ENCODE results near the gene BCL7A. TPM values are rescaled to one million over a fixed set of nuclear protein-coding genes. Genes with fewer than 3 reads are reported as not detected.

Gene BCL7A
- polyA plus RNA-seq, 1 donor from 2014 or later: 51.3 TPM

DNA sequence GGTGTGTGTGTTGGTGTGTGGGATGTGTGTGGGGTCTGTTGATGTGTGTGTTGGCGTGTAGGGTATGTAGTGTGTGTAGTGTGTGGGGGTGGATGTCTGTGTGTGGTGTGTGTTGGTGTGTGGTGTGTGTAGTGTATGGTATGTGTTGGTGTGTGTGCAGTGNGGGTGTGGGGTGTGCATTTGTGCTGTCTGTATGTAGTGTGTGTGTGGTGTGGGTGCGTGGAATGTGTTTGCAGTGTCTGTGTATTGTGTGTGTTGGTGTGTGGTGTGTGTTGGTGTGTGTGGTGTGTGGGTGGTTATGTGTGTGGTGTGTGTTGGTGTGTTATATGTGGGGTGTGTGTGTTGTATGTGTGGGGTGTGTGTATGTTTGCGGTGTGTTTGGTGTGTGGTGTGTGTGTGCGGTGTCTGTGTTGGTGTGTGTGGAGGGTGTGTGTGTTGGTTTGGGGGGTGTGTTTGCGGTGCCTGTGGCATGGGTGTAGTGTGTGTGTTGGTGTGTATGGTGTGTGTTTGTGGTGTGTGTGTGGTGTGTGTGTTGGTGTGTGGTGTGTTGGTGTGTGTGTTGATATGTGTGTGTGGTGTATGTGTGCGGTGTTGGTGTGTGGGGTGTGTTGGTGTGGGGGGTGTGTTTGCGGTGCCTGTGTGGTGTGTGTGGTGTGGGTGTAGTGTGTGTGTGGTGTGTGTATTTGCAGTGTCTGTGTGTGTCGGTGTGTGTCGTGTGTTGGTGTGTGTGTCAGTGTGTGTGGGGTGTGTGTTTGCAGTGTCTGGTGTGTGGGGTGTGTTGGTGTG is 71.6 kb downstream of the BCL7A start:
- Histone ChIP-seq H3K4me3 (ENCODE audit: low read length) (no peak overlapping the region), H4K20me1 (ENCODE audit: insufficient read depth) (no peaks in the 10 kb centered on the region), H3K9ac (ENCODE audit: low read length) (no peak overlapping the region), H3K4me2 (ENCODE audit: low read length) (no peak overlapping the region), H3K36me3 (ENCODE audit: insufficient read depth, low read length) (no peaks in the 10 kb centered on the region), H3K27ac (ENCODE audit: low read length) (no peak overlapping the region), H3K27me3 (ENCODE audit: insufficient read depth, low read depth, low read length) (no peaks in the 10 kb centered on the region), H3F3A (ENCODE audit: insufficient read depth, low read length, poor library complexity, severe bottlenecking) (peaks cover 3% of the 10 kb centered on the region), H3K79me2 (replicated peaks; ENCODE audit: insufficient read depth, low read length) (peaks cover 3% of the 10 kb centered on the region), H2AFZ (ENCODE audit: low read depth, low read length) (no peak overlapping the region), H3K9me3 (ENCODE audit: low read length) (no peaks in the 10 kb centered on the region), H3K9me2 (ENCODE audit: insufficient read depth, low read length) (no peaks in the 10 kb centered on the region)
- TF ChIP-seq POLR2AphosphoS5 (IDR thresholded peaks at IDR 0.05): no peak
- TF ChIP-seq EZH2 (IDR thresholded peaks at IDR 0.05; ENCODE audit: borderline replicate concordance, insufficient read depth, low read length, poor library complexity, severe bottlenecking): no peak
- TF ChIP-seq RAD21 (conservative IDR thresholded peaks at IDR 0.05): no peak
- TF ChIP-seq MXI1 (conservative IDR thresholded peaks at IDR 0.05; ENCODE audit: poor library complexity, severe bottlenecking): no peak
- TF ChIP-seq, protein P1, sequence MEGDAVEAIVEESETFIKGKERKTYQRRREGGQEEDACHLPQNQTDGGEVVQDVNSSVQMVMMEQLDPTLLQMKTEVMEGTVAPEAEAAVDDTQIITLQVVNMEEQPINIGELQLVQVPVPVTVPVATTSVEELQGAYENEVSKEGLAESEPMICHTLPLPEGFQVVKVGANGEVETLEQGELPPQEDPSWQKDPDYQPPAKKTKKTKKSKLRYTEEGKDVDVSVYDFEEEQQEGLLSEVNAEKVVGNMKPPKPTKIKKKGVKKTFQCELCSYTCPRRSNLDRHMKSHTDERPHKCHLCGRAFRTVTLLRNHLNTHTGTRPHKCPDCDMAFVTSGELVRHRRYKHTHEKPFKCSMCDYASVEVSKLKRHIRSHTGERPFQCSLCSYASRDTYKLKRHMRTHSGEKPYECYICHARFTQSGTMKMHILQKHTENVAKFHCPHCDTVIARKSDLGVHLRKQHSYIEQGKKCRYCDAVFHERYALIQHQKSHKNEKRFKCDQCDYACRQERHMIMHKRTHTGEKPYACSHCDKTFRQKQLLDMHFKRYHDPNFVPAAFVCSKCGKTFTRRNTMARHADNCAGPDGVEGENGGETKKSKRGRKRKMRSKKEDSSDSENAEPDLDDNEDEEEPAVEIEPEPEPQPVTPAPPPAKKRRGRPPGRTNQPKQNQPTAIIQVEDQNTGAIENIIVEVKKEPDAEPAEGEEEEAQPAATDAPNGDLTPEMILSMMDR (IDR thresholded peaks at IDR 0.05; ENCODE audit: poor library complexity, severe bottlenecking): no peak
- no peak for TF ChIP-seq SMC3 (conservative IDR thresholded peaks at IDR 0.05; ENCODE audit: poor library complexity)
- no peak for TF ChIP-seq EP300 (conservative IDR thresholded peaks at IDR 0.05; ENCODE audit: poor library complexity, severe bottlenecking)
- no peak for TF ChIP-seq TAF1 (IDR thresholded peaks at IDR 0.05; ENCODE audit: low read depth)
- TF ChIP-seq, protein P2, sequence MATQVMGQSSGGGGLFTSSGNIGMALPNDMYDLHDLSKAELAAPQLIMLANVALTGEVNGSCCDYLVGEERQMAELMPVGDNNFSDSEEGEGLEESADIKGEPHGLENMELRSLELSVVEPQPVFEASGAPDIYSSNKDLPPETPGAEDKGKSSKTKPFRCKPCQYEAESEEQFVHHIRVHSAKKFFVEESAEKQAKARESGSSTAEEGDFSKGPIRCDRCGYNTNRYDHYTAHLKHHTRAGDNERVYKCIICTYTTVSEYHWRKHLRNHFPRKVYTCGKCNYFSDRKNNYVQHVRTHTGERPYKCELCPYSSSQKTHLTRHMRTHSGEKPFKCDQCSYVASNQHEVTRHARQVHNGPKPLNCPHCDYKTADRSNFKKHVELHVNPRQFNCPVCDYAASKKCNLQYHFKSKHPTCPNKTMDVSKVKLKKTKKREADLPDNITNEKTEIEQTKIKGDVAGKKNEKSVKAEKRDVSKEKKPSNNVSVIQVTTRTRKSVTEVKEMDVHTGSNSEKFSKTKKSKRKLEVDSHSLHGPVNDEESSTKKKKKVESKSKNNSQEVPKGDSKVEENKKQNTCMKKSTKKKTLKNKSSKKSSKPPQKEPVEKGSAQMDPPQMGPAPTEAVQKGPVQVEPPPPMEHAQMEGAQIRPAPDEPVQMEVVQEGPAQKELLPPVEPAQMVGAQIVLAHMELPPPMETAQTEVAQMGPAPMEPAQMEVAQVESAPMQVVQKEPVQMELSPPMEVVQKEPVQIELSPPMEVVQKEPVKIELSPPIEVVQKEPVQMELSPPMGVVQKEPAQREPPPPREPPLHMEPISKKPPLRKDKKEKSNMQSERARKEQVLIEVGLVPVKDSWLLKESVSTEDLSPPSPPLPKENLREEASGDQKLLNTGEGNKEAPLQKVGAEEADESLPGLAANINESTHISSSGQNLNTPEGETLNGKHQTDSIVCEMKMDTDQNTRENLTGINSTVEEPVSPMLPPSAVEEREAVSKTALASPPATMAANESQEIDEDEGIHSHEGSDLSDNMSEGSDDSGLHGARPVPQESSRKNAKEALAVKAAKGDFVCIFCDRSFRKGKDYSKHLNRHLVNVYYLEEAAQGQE (IDR thresholded peaks at IDR 0.05; ENCODE audit: borderline replicate concordance): no peak

DNA sequence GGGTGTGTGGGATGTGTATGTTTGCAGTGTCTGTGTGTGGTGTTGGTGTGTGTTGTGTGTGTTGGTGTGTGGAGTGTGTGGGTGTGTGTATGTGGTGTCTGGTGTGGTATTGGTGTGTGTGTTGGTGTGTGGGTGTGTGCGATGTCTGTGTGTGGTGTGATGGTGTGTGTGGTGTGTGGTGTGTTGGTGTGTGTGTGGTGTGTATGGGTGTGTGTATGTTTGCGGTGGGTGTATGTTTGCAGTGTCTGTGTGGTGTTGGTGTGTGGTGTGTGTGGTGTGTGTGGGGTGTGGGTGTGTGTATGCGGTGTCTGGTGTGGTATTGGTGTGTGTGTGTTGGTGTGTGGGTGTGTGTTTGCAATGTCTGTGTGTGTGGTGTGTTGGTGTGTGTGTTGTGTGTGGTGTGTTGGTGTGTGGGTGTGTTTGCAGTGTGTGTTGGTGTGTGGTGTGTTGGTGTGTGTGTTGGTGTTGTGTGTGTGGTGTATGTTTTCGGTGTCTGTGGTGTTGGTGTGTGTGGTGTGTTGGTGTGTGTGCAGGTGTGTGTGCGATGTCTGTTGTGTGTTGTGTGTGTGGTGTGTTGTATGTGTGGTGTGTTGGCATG is 72.6 kb downstream of the BCL7A start:
- no peak overlapping the region for H2AFZ ChIP-seq (ENCODE audit: low read depth, low read length)
- no peaks in the 10 kb centered on the region for H3K9me3 ChIP-seq (ENCODE audit: low read length)
- H3K9ac ChIP-seq (ENCODE audit: low read length): no peak overlapping the region
- peaks cover 3% of the 10 kb centered on the region for H3K79me2 ChIP-seq (replicated peaks; ENCODE audit: insufficient read depth, low read length)
- no peak overlapping the region for H3K27ac ChIP-seq (ENCODE audit: low read length)
- H3K4me3 ChIP-seq (ENCODE audit: low read length): no peak overlapping the region
- H3K27me3 ChIP-seq (ENCODE audit: insufficient read depth, low read depth, low read length): no peaks in the 10 kb centered on the region
- no peak overlapping the region for H3K4me2 ChIP-seq (ENCODE audit: low read length)
- TF ChIP-seq EZH2 (IDR thresholded peaks at IDR 0.05; ENCODE audit: borderline replicate concordance, insufficient read depth, low read length, poor library complexity, severe bottlenecking): no peak
- TF ChIP-seq RAD21 (conservative IDR thresholded peaks at IDR 0.05): no peak
- TF ChIP-seq, protein P1 (IDR thresholded peaks at IDR 0.05; ENCODE audit: poor library complexity, severe bottlenecking): no peak
- TF ChIP-seq, protein P2 (IDR thresholded peaks at IDR 0.05; ENCODE audit: borderline replicate concordance): no peak
- TF ChIP-seq EP300 (conservative IDR thresholded peaks at IDR 0.05; ENCODE audit: poor library complexity, severe bottlenecking): no peak
- TF ChIP-seq POLR2AphosphoS5 (IDR thresholded peaks at IDR 0.05): no peak
- TF ChIP-seq TAF1 (IDR thresholded peaks at IDR 0.05; ENCODE audit: low read depth): no peak
- TF ChIP-seq MXI1 (conservative IDR thresholded peaks at IDR 0.05; ENCODE audit: poor library complexity, severe bottlenecking): no peak
- TF ChIP-seq SMC3 (conservative IDR thresholded peaks at IDR 0.05; ENCODE audit: poor library complexity): no peak
- no peaks in the 10 kb centered on the region for H4K20me1 ChIP-seq (ENCODE audit: insufficient read depth)
- peaks cover 3% of the 10 kb centered on the region for H3F3A ChIP-seq (ENCODE audit: insufficient read depth, low read length, poor library complexity, severe bottlenecking)
- H3K36me3 ChIP-seq (ENCODE audit: insufficient read depth, low read length): no peaks in the 10 kb centered on the region
- H3K9me2 ChIP-seq (ENCODE audit: insufficient read depth, low read length): no peaks in the 10 kb centered on the region
